CD4-positive, alpha-beta T cell (primary cell): ENCODE data around the gene ACSBG1. TPM values are rescaled to one million over a fixed set of nuclear protein-coding genes. Genes with fewer than 3 reads are reported as not detected.

ENCODE experiments used
- ATAC-seq: fragments of 200-7000 bp; cut with Tn5 transposase; one replicate; pipeline ENCODE4 v1.10.0; 2022; ENCODE audit warnings: mild to moderate bottlenecking; ENCODE audit not compliant: poor library complexity
- CTCF ChIA-PET: fragments of 350-600 bp; sonication (Branson Sonifier 250); formaldehyde crosslinking; loops from one replicate; lab custom pipeline; 2021; ENCODE audit warnings: antibody characterized with exemption, inconsistent platforms; lab: Charles Lee
- POLR2A ChIA-PET: fragments of 350-600 bp; sonication (Branson Sonifier 250); formaldehyde crosslinking; loops from one replicate; lab custom pipeline; 2021; ENCODE audit warnings: antibody characterized with exemption, inconsistent platforms; lab: Charles Lee
- DNase-seq, 14 experiments: peaks; one replicate each; pipeline ENCODE4 v3.0.0-alpha.2; 2013 to 2020; ENCODE audit warnings: mixed read lengths in 2 of 14
- H3K27ac ChIP-seq, 2 donors: one replicate each; pipeline versions ENCODE4 v1.5.1 to v1.7.0; 2013; ENCODE audit warnings: low read length in 2 of 2, low read depth in 1 of 2, mild to moderate bottlenecking in 1 of 2
- H3K27me3 ChIP-seq, 2 experiments: 1 replicate in 1 of 2; 2 replicates in 1 of 2; pipeline versions ENCODE4 v1.6.1 to v1.7.0; 2013; ENCODE audit warnings: low read length in 2 of 2, control low read depth in 1 of 2, mild to moderate bottlenecking in 1 of 2, moderate library complexity in 1 of 2; ENCODE audit not compliant: insufficient read depth in 2 of 2, control insufficient read depth in 1 of 2
- H3K36me3 ChIP-seq: one replicate; pipeline ENCODE4 v1.6.1; 2013; ENCODE audit warnings: low read length, control low read depth; ENCODE audit not compliant: insufficient read depth
- H3K4me1 ChIP-seq: one replicate; pipeline ENCODE4 v1.6.1; 2013; ENCODE audit warnings: low read length, control low read depth; ENCODE audit not compliant: insufficient read depth
- H3K4me3 ChIP-seq: one replicate; pipeline ENCODE4 v1.5.1; 2013; ENCODE audit warnings: mild to moderate bottlenecking, low read length, moderate library complexity
- H3K9me3 ChIP-seq, 2 experiments: 1 replicate in 1 of 2; 2 replicates in 1 of 2; pipeline versions ENCODE4 v1.6.1 to v1.7.0; 2013; ENCODE audit warnings: low read length in 2 of 2, mild to moderate bottlenecking in 2 of 2, control low read depth in 1 of 2, moderate library complexity in 1 of 2; ENCODE audit not compliant: control insufficient read depth in 1 of 2, insufficient read depth in 1 of 2
- H3K27ac Mint-ChIP-seq: one replicate; pipeline ENCODE4 v1.8.0; 2020; ENCODE audit warnings: mixed read lengths
- H3K27me3 Mint-ChIP-seq: one replicate; pipeline ENCODE4 v1.8.0; 2021; ENCODE audit warnings: mixed read lengths
- H3K36me3 Mint-ChIP-seq: one replicate; pipeline ENCODE4 v1.8.0; 2021; ENCODE audit warnings: low read depth, mixed read lengths
- H3K4me1 Mint-ChIP-seq: one replicate; pipeline ENCODE4 v1.8.0; 2021; ENCODE audit warnings: low read depth, mixed read lengths
- H3K4me3 Mint-ChIP-seq: one replicate; pipeline ENCODE4 v1.8.0; 2020; ENCODE audit warnings: mild to moderate bottlenecking, mixed read lengths
- H3K9me3 Mint-ChIP-seq: one replicate; pipeline ENCODE4 v1.8.0; 2020; ENCODE audit warnings: mixed read lengths
- CTCF ChIP-seq: fragments of 200-600 bp; IDR thresholded peaks from one replicate; pipeline ENCODE4 v1.8.0; 2022; ENCODE audit warnings: antibody characterized with exemption, mild to moderate bottlenecking
- intact Hi-C, 2 experiments: fragments of 100-400 bp; cut with DNase I in 1 of 2; cut with micrococcal nuclease in 1 of 2; formaldehyde crosslinking; loops; one replicate each; pipeline versions ENCODE4 v1.15.1 to v1.9.0; 2023 to 2025; cut with DNase I, micrococcal nuclease
- total RNA-seq, 174 experiments: library from RNA in 2 of 174; stranded (reverse) in 2 of 174; gene quantifications; one replicate each; pipeline ENCODE4 v1.2.3 and lab custom pipeline; 2021 to 2026

The ACSBG1 gene
- total RNA-seq, 2 experiments from 2014 or later = 0.05 to 0.22 TPM

- H3K36me3 Mint-ChIP-seq = no peaks in the 10 kb centered on the region
- no peaks in the 10 kb centered on the region for H3K9me3 Mint-ChIP-seq
- H3K4me1 ChIP-seq = peaks cover 5% of the 10 kb centered on the region
- TF ChIP-seq CTCF = no peak
- no peak overlapping the region for H3K27ac Mint-ChIP-seq
- ATAC-seq = no peak
- ChIA-PET POLR2A (no interaction called here), CTCF (interaction anchor here (0.6 to 3.1 kb wide), 10 partner anchors 11 to 1641 kb away, joined by 3 to 27 read pairs (median 4); no protein-coding TSS in a partner anchor)
- no peaks in the 10 kb centered on the region for H3K27me3 ChIP-seq
- no peaks in the 10 kb centered on the region for H3K27me3 Mint-ChIP-seq
- no peaks in the 10 kb centered on the region for H3K9me3 ChIP-seq
- no peak overlapping the region for H3K27ac ChIP-seq
- H3K4me1 Mint-ChIP-seq = peaks cover 4% of the 10 kb centered on the region
- H3K36me3 ChIP-seq = no peaks in the 10 kb centered on the region
- no peak overlapping the region for H3K4me3 ChIP-seq
- DNase-seq = no peak
- H3K4me3 Mint-ChIP-seq = no peak overlapping the region
- intact Hi-C loops = loop anchor here (2.0 to 5.0 kb wide), 3 partner anchors 108 to 329 kb away; partner anchors contain the start of gene CIB2 (in 1 of the 2)
Observed at GRCh38 chr15:78239811-78240210, 5.4 kb upstream of the ACSBG1 start.

- ChIA-PET CTCF (interaction anchor here (1.2 kb wide), 1 partner anchor 124 kb away, joined by 3 read pairs; no protein-coding TSS in a partner anchor), POLR2A (no interaction called here)
- H3K4me3 ChIP-seq = no peak overlapping the region
- Mint-ChIP-seq H3K27me3 (no peaks in the 10 kb centered on the region), H3K9me3 (no peaks in the 10 kb centered on the region), H3K27ac (no peak overlapping the region), H3K4me1 (peaks cover 4% of the 10 kb centered on the region), H3K4me3 (no peak overlapping the region), H3K36me3 (no peaks in the 10 kb centered on the region)
- peaks cover 0 to 2% of the 10 kb centered on the region in 2 experiments for H3K27me3 ChIP-seq
- ATAC-seq (no peak), DNase-seq (no peak)
- H3K27ac ChIP-seq = no peak overlapping the region
- TF ChIP-seq CTCF = no peak
- no peaks in the 10 kb centered on the region for H3K36me3 ChIP-seq
- H3K4me1 ChIP-seq = peaks cover 5% of the 10 kb centered on the region
- intact Hi-C loops = no loop called here
- H3K9me3 ChIP-seq = no peaks in the 10 kb centered on the region
Observed at GRCh38 chr15:78237146-78237545, 2.8 kb upstream of the ACSBG1 start.

GRCh38 chr15:78236491-78236890 lies 2.1 kb upstream of the ACSBG1 start:
- H3K36me3 Mint-ChIP-seq = no peaks in the 10 kb centered on the region
- POLR2A ChIA-PET = no interaction called here
- ATAC-seq (no peak), DNase-seq (no peak)
- no peaks in the 10 kb centered on the region for H3K36me3 ChIP-seq
- H3K27ac Mint-ChIP-seq = no peak overlapping the region
- H3K27ac ChIP-seq = no peak overlapping the region
- no peak overlapping the region for H3K4me3 ChIP-seq
- H3K4me1 Mint-ChIP-seq = peaks cover 4% of the 10 kb centered on the region
- CTCF ChIA-PET = interaction anchor here (1.2 kb wide), 1 partner anchor 123 kb away, joined by 3 read pairs; no protein-coding TSS in a partner anchor
- no peaks in the 10 kb centered on the region for H3K9me3 Mint-ChIP-seq
- no peak for TF ChIP-seq CTCF
- no peaks in the 10 kb centered on the region for H3K27me3 Mint-ChIP-seq
- H3K4me3 Mint-ChIP-seq = no peak overlapping the region
- peaks cover 5% of the 10 kb centered on the region for H3K4me1 ChIP-seq
- peaks cover 0 to 2% of the 10 kb centered on the region in 2 experiments for H3K27me3 ChIP-seq
- intact Hi-C loops = no loop called here
- no peaks in the 10 kb centered on the region for H3K9me3 ChIP-seq
